Cardiac muscle cell (in vitro differentiated cells and primary cell): Measurements from ENCODE around the gene PARVB. TPM values are rescaled to one million over a fixed set of nuclear protein-coding genes. Genes with fewer than 3 reads are reported as not detected.
A peak's percentile ranks its signal among the peaks of the same experiment; 100 is the strongest.
"Not testable (repeated sequence)": the region's sequence is repeated elsewhere in the genome, so short reads cannot be mapped to it uniquely, and the experiment has no call there.

Source experiments
- DNase-seq, 2 donors: peaks; one replicate each; pipeline versions ENCODE4 v3.0.0 to v3.0.0-alpha.2; 2010 to 2017; ENCODE audit warnings: low read depth in 1 of 2, low spot score in 1 of 2
- H3K27ac ChIP-seq: fragments of 200-600 bp; sonication (generic); 2 replicates; pipeline ENCODE4 v1.5.1; 2016
- H3K27me3 ChIP-seq: fragments of 200-600 bp; sonication (generic); 2 replicates; pipeline ENCODE4 v1.6.0; 2016; ENCODE audit warnings: control low read depth
- H3K36me3 ChIP-seq: fragments of 200-600 bp; sonication (generic); 2 replicates; pipeline ENCODE4 v1.5.1; 2016; ENCODE audit warnings: control low read depth
- H3K4me1 ChIP-seq: fragments of 200-600 bp; sonication (generic); 2 replicates; pipeline ENCODE4 v1.8.1; 2017; ENCODE audit warnings: low read depth, mild to moderate bottlenecking, mixed run types
- H3K4me3 ChIP-seq: fragments of 200-600 bp; sonication (generic); 2 replicates; pipeline ENCODE4 v1.5.1; 2016; ENCODE audit warnings: mild to moderate bottlenecking
- H3K9me3 ChIP-seq: fragments of 200-600 bp; sonication (generic); 2 replicates; pipeline ENCODE4 v1.5.1; 2017; ENCODE audit warnings: low read depth, mild to moderate bottlenecking, control low read depth
- polyA plus RNA-seq: library from polyadenylated mRNA; unstranded; fragments of >200 nt; fragmentation: Nextera tagmentation; extraction: Ambion mirVana; gene quantifications from 2 replicates; pipeline ENCODE4 v1.2.1, GENCODE V29; 2016
- total RNA-seq: library from RNA; depleted of rRNA; stranded (reverse); fragments of >200 nt; gene quantifications from 2 replicates; pipeline ENCODE4 v1.2.3, GENCODE V29; 2016
- TF ChIP-seq, protein P1 (sequence below): IDR thresholded peaks from 2 replicates; pipeline ENCODE4 v1.5.1; 2012; ENCODE audit warnings: low read depth, mild to moderate bottlenecking, low read length

PARVB gene
- total and polyA plus RNA-seq, 2 experiments from 2014 or later = 30.6 to 46.0 TPM

DNA sequence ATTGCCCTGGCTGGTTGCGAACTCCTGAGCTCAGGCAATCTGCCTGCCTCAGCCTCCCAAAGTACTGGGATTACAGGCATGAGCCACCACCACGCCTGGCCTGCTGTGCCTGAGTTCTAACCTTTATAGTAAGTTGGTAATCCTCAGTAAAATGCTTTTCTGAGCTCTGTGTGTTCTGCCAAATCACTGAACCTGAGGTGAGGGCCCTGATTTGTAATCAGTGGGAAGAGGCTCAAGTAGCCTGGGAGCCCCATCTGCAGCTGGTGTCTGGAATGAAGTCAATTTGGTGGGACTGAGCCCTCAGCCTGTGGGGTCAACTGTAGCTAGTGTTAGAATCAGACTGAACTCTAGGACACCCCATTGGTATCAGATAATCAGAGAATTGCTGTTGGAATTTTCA is 84.0 kb downstream of the PARVB start:
- Histone ChIP-seq H3K36me3 (no peaks in the 10 kb centered on the region), H3K4me1 (peaks cover 38% of the 10 kb centered on the region), H3K27ac (peak overlapping the region; percentile 76), H3K4me3 (no peak overlapping the region), H3K9me3 (no peaks in the 10 kb centered on the region), H3K27me3 (no peaks in the 10 kb centered on the region)
- no peak for DNase-seq
- TF ChIP-seq, protein P1, sequence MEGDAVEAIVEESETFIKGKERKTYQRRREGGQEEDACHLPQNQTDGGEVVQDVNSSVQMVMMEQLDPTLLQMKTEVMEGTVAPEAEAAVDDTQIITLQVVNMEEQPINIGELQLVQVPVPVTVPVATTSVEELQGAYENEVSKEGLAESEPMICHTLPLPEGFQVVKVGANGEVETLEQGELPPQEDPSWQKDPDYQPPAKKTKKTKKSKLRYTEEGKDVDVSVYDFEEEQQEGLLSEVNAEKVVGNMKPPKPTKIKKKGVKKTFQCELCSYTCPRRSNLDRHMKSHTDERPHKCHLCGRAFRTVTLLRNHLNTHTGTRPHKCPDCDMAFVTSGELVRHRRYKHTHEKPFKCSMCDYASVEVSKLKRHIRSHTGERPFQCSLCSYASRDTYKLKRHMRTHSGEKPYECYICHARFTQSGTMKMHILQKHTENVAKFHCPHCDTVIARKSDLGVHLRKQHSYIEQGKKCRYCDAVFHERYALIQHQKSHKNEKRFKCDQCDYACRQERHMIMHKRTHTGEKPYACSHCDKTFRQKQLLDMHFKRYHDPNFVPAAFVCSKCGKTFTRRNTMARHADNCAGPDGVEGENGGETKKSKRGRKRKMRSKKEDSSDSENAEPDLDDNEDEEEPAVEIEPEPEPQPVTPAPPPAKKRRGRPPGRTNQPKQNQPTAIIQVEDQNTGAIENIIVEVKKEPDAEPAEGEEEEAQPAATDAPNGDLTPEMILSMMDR = no peak

DNA sequence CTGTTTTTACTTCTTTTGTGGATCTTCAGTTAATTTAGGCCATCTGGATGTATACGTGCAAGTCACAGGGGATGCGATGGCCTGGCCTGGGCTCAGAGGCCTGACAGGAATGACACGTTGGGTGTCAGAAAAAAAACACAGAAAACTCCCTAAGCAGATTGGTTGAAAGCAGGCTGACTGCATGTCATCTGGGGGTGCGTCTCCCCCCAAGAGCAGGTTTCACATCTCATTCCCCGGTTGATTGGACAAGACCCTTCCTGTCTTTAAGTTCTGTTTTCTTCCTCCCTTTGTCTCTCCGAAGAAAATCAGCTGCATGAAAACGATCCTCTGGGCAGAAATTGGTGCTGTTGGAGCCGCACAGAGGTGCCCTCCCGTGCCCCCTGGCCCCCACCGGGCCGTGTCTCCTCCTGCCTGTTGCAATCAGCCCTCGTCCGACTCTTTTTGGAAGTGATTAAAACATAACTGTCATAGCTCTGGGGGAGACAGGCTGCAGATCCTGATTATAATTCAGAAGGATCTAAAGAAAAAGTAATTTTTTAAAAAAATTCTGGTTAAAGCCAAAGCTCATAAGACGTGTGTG is 84.8 kb downstream of the PARVB start:
- Histone ChIP-seq H3K4me1 (peaks cover 38% of the 10 kb centered on the region), H3K4me3 (no peak overlapping the region), H3K27ac (peak overlapping the region; percentile 86), H3K27me3 (no peaks in the 10 kb centered on the region), H3K9me3 (no peaks in the 10 kb centered on the region), H3K36me3 (no peaks in the 10 kb centered on the region)
- no peak for DNase-seq
- TF ChIP-seq, protein P1 = no peak

DNA sequence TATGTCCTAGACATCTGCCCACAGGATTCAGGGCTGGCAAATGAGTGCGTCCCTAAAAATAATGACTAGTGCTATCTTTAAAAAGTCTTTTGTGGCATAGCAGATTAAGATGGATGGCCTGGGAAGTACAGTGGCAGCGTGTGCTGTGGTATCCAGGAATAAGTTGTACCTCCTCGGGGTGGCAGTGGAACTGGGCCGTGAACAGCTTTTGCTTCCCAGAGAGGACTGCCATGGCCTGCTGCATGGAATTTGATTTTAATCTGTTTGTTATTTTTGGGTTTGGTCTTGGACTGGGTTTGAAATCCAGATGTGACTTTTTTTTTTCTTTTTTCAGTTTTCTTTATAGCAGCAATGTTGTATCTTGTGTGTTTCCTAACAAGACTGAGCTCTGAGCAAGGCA is 85.3 kb downstream of the PARVB start:
- TF ChIP-seq, protein P1 = no peak
- Histone ChIP-seq H3K36me3 (no peaks in the 10 kb centered on the region), H3K9me3 (no peaks in the 10 kb centered on the region), H3K27me3 (no peaks in the 10 kb centered on the region), H3K4me3 (no peak overlapping the region), H3K27ac (peak overlapping the region; percentile 86), H3K4me1 (peaks cover 38% of the 10 kb centered on the region)
- DNase-seq = peak in 1 of 2 donors; percentile 5

DNA sequence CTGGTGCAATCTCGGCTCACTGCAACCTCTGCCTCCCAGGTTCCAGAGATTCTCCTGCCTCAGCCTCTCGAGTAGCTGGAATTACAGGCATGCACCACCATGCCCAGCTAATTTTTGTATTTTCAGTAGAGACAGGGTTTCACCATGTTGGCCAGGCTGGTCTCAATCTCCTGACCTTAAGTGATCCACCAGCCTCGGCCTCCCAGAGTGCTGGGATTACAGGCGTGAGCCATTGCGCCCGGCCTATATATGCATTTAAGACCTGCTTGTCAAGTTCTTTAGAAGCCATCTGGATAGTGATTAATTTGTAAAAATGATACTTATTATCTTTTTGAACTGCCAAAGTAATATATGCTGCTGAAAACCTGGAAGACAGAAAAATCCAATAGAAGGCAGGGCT is 86.6 kb downstream of the PARVB start:
- not testable (repeated sequence) for H3K36me3 ChIP-seq, H3K4me3 ChIP-seq, H3K27me3 ChIP-seq, H3K9me3 ChIP-seq, DNase-seq
- peak overlapping the region; percentile 30 for H3K27ac ChIP-seq
- H3K4me1 ChIP-seq = peaks cover 38% of the 10 kb centered on the region

DNA sequence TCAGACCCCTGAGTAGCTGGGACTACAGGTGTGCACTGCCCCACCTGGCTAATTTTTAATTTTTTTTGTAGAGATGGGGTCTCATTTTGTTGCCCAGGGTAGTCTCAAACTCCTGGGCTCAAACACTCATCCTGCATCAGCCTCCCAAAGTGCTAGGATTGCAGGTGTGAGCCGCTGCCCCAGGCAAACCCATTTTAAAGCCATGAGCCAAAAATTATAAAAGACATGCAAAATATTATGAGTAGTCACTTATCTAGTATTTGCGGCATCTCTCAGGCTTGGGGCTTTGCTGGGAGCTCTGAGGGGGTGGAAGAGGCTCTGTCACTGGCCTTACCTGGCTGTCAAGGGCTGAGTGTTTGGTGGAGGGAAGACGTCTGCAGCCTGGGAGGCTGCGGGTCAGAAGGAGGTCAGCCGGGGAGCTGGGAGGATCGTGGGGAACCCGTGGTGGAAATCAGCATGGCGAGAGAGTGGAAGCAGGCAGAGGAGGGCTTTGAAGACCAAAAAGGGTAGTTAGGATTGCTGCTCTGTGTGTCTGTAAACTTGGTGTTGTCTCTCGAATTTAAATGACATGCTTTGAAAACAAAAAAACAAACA is 87.6 kb downstream of the PARVB start:
- no peaks in the 10 kb centered on the region for H3K27me3 ChIP-seq
- TF ChIP-seq, protein P1 = no peak
- no peaks in the 10 kb centered on the region for H3K36me3 ChIP-seq
- peaks cover 38% of the 10 kb centered on the region for H3K4me1 ChIP-seq
- no peaks in the 10 kb centered on the region for H3K9me3 ChIP-seq
- peak overlapping the region; percentile 76 for H3K27ac ChIP-seq
- no peak overlapping the region for H3K4me3 ChIP-seq
- DNase-seq = peak in 1 of 2 donors; percentile 6

DNA sequence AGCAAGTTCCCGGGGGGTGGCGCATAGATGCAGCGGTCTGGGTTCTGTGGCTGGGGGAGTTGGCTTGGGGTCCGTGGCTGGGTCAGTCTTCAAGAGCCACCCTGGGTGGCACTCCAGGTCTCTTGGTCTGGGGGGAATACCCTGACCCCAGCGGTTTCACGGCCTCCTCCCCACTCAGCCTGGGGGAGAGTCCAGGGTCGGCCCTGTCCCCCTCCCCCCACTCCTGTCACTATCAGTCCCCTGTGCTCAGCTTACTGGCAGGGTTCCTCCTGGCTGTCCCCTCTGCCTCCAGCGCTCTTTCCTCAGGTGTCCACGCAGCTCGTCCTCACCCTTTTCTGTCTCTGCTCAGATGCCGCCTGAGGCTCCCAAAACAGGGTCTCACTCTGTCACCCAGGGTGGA is 88.1 kb downstream of the PARVB start:
- TF ChIP-seq, protein P1 = no peak
- H3K27ac ChIP-seq = peak overlapping the region; percentile 76
- no peaks in the 10 kb centered on the region for H3K36me3 ChIP-seq
- no peaks in the 10 kb centered on the region for H3K9me3 ChIP-seq
- H3K4me1 ChIP-seq = peaks cover 38% of the 10 kb centered on the region
- no peak for DNase-seq
- no peaks in the 10 kb centered on the region for H3K27me3 ChIP-seq
- H3K4me3 ChIP-seq = no peak overlapping the region
